Neural cell (in vitro differentiated cells): ENCODE results near the gene ASCC3. TPM values are rescaled to one million over a fixed set of nuclear protein-coding genes. Genes with fewer than 3 reads are reported as not detected.

Source experiments
- H2AFZ ChIP-seq: fragments of 200-600, 300-800 bp; sonication (generic), shearing (Covaris generic); 2 replicates; pipeline ENCODE4 v1.6.0; 2014; ENCODE audit warnings: low read depth, mild to moderate bottlenecking, antibody characterized with exemption, low read length, moderate library complexity
- H3F3A ChIP-seq: fragments of 200-600 bp; shearing (Covaris generic); 2 replicates; pipeline ENCODE4 v1.6.1; 2016; ENCODE audit warnings: mild to moderate bottlenecking, moderate library complexity, mixed read lengths, antibody characterized with exemption, low read length; ENCODE audit not compliant: insufficient read depth, poor library complexity, severe bottlenecking
- H3K27ac ChIP-seq: fragments of 200-600, 300-800 bp; sonication (generic), shearing (Covaris generic); 2 replicates; pipeline ENCODE4 v1.5.1; 2014; ENCODE audit warnings: mild to moderate bottlenecking, low read length, moderate library complexity
- H3K27me3 ChIP-seq: fragments of 300-800, 200-600 bp; sonication (generic), shearing (Covaris generic); 2 replicates; pipeline ENCODE4 v1.6.0; 2014; ENCODE audit warnings: mild to moderate bottlenecking, low read depth, low read length, moderate library complexity; ENCODE audit not compliant: insufficient read depth
- H3K36me3 ChIP-seq: fragments of 300-800, 200-600 bp; sonication (generic), shearing (Covaris generic); 2 replicates; pipeline ENCODE4 v1.5.1; 2014; ENCODE audit warnings: mild to moderate bottlenecking, antibody characterized with exemption, low read length, moderate library complexity; ENCODE audit not compliant: insufficient read depth
- H3K4me2 ChIP-seq: fragments of 300-800, 200-600 bp; sonication (generic), shearing (Covaris generic); 2 replicates; pipeline ENCODE4 v1.6.0; 2014; ENCODE audit warnings: mild to moderate bottlenecking, low read length
- H3K4me3 ChIP-seq: fragments of 300-800, 200-600 bp; sonication (generic), shearing (Covaris generic); 2 replicates; pipeline ENCODE4 v1.5.1; 2014; ENCODE audit warnings: mild to moderate bottlenecking, low read length, moderate library complexity
- H3K79me2 ChIP-seq: fragments of 200-600 bp; shearing (Covaris generic); replicated peaks from 2 replicates; pipeline ENCODE4 v1.6.0; 2014; ENCODE audit warnings: mild to moderate bottlenecking, low read length, moderate library complexity; ENCODE audit not compliant: insufficient read depth
- H3K9ac ChIP-seq: fragments of 300-800, 200-600 bp; sonication (generic), shearing (Covaris generic); 2 replicates; pipeline ENCODE4 v1.6.1; 2016; ENCODE audit warnings: mild to moderate bottlenecking, low read length, mixed read lengths
- H3K9me2 ChIP-seq: fragments of 200-600 bp; shearing (Covaris generic); 2 replicates; pipeline ENCODE4 v1.6.1; 2016; ENCODE audit warnings: mild to moderate bottlenecking, low read length, mixed read lengths; ENCODE audit not compliant: insufficient read depth
- H3K9me3 ChIP-seq: fragments of 200-600, 300-800 bp; sonication (generic), shearing (Covaris generic); 2 replicates; pipeline ENCODE4 v1.6.1; 2016; ENCODE audit warnings: mild to moderate bottlenecking, mixed run types, low read length, moderate library complexity, mixed read lengths
- H4K20me1 ChIP-seq: fragments of 200-600 bp; shearing (Covaris generic); 2 replicates; pipeline ENCODE4 v1.6.1; 2016; ENCODE audit warnings: mild to moderate bottlenecking, mixed run types; ENCODE audit not compliant: insufficient read depth
- EP300 ChIP-seq: fragments of 450-650 bp; conservative IDR thresholded peaks from 2 replicates; pipeline ENCODE4 v1.6.1; 2014; ENCODE audit warnings: antibody characterized with exemption, mild to moderate bottlenecking, moderate library complexity; ENCODE audit not compliant: poor library complexity, severe bottlenecking
- EZH2 ChIP-seq: fragments of 200-600, 300-800 bp; shearing (Covaris generic), sonication (generic); IDR thresholded peaks from 2 replicates; pipeline ENCODE4 v1.6.1; 2014; ENCODE audit warnings: antibody characterized with exemption, low read length, borderline replicate concordance, mild to moderate bottlenecking; ENCODE audit not compliant: insufficient read depth, poor library complexity, severe bottlenecking
- MXI1 ChIP-seq: fragments of 450-650 bp; conservative IDR thresholded peaks from 2 replicates; pipeline ENCODE4 v1.6.1; 2014; ENCODE audit warnings: antibody characterized with exemption, mild to moderate bottlenecking; ENCODE audit not compliant: poor library complexity, severe bottlenecking
- POLR2AphosphoS5 ChIP-seq: IDR thresholded peaks from 2 replicates; pipeline ENCODE4 v1.6.1; 2012
- RAD21 ChIP-seq: fragments of 450-650 bp; conservative IDR thresholded peaks from 2 replicates; pipeline ENCODE4 v1.6.1; 2014; ENCODE audit warnings: antibody characterized with exemption, mild to moderate bottlenecking, moderate library complexity
- REST ChIP-seq: IDR thresholded peaks from 2 replicates; pipeline ENCODE4 v1.6.1; 2012; ENCODE audit warnings: borderline replicate concordance
- SMC3 ChIP-seq: fragments of 450-650 bp; conservative IDR thresholded peaks from 2 replicates; pipeline ENCODE4 v1.6.1; 2014; ENCODE audit warnings: antibody characterized with exemption, mild to moderate bottlenecking, moderate library complexity; ENCODE audit not compliant: poor library complexity
- TAF1 ChIP-seq: IDR thresholded peaks from 2 replicates; pipeline ENCODE4 v1.6.1; 2012; ENCODE audit warnings: low read depth
- polyA plus RNA-seq: library from polyadenylated mRNA; depleted of rRNA; stranded (reverse); fragments of >200 nt; gene quantifications from 2 replicates; pipeline ENCODE4 v1.2.3, GENCODE V29; 2014
- TF ChIP-seq, protein P1 (sequence below): fragments of 450-650 bp; IDR thresholded peaks from 2 replicates; pipeline ENCODE4 v1.5.1; 2014; ENCODE audit warnings: antibody characterized with exemption, mild to moderate bottlenecking, moderate library complexity; ENCODE audit not compliant: poor library complexity, severe bottlenecking

ASCC3 gene
- polyA plus RNA-seq, 1 donor from 2014 or later = 14.9 TPM

DNA sequence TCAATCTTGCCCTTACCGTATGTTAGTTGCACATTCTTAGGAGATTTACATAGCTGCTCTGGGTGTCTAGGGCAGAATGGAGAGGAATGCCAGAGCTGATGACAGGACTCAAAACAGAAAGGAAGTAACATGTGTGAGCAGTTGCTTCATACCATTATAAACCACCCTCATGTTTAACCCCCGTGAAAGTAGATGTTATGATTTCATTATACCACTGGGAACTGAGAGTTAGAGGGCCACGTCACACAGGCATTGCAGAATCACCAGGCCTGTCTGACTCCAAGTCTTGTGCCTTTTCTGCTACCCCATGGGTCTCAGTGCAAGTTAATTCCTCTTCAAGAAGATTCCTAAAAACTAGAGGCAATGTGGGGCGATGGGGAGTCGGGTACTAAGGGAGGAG is 392.9 kb downstream of the ASCC3 start:
- Histone ChIP-seq H3K9me2 (no peaks in the 10 kb centered on the region), H3K36me3 (no peaks in the 10 kb centered on the region), H3K9me3 (no peaks in the 10 kb centered on the region), H3K27me3 (no peaks in the 10 kb centered on the region), H3K27ac (no peak overlapping the region), H3K4me3 (no peak overlapping the region), H3K9ac (no peak overlapping the region), H3K4me2 (no peak overlapping the region), H4K20me1 (no peaks in the 10 kb centered on the region), H3F3A (no peaks in the 10 kb centered on the region), H3K79me2 (no peaks in the 10 kb centered on the region), H2AFZ (no peak overlapping the region)
- TF ChIP-seq MXI1 = no peak
- TF ChIP-seq, protein P1, sequence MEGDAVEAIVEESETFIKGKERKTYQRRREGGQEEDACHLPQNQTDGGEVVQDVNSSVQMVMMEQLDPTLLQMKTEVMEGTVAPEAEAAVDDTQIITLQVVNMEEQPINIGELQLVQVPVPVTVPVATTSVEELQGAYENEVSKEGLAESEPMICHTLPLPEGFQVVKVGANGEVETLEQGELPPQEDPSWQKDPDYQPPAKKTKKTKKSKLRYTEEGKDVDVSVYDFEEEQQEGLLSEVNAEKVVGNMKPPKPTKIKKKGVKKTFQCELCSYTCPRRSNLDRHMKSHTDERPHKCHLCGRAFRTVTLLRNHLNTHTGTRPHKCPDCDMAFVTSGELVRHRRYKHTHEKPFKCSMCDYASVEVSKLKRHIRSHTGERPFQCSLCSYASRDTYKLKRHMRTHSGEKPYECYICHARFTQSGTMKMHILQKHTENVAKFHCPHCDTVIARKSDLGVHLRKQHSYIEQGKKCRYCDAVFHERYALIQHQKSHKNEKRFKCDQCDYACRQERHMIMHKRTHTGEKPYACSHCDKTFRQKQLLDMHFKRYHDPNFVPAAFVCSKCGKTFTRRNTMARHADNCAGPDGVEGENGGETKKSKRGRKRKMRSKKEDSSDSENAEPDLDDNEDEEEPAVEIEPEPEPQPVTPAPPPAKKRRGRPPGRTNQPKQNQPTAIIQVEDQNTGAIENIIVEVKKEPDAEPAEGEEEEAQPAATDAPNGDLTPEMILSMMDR = no peak
- TF ChIP-seq EP300 = no peak
- no peak for TF ChIP-seq TAF1
- TF ChIP-seq POLR2AphosphoS5 = no peak

- H3K9me2 ChIP-seq = no peaks in the 10 kb centered on the region
- H3K79me2 ChIP-seq = no peaks in the 10 kb centered on the region
- H3K27me3 ChIP-seq = no peaks in the 10 kb centered on the region
- H3K36me3 ChIP-seq = no peaks in the 10 kb centered on the region
- H3F3A ChIP-seq = no peaks in the 10 kb centered on the region
- H4K20me1 ChIP-seq = no peaks in the 10 kb centered on the region
- TF ChIP-seq EZH2 (no peak), REST (no peak), SMC3 (no peak), RAD21 (no peak), TAF1 (no peak), POLR2AphosphoS5 (no peak), MXI1 (no peak), EP300 (no peak)
- TF ChIP-seq, protein P1 = no peak
- no peak overlapping the region for H3K4me2 ChIP-seq
- H2AFZ ChIP-seq = no peak overlapping the region
- H3K9ac ChIP-seq = no peak overlapping the region
- no peak overlapping the region for H3K4me3 ChIP-seq
- H3K27ac ChIP-seq = no peak overlapping the region
- H3K9me3 ChIP-seq = no peaks in the 10 kb centered on the region
Measured at GRCh38 chr6:100487638-100488037, 393.5 kb downstream of the ASCC3 start.
